ENCODE results near the gene ATXN1. TPM values are rescaled to one million over a fixed set of nuclear protein-coding genes. Genes with fewer than 3 reads are reported as not detected.
A peak's percentile ranks its signal among the peaks of the same experiment; 100 is the strongest.

ATXN1 gene
- total and polyA plus RNA-seq, 2 experiments from 2014 or later: 4.8 to 9.1 TPM

DNA sequence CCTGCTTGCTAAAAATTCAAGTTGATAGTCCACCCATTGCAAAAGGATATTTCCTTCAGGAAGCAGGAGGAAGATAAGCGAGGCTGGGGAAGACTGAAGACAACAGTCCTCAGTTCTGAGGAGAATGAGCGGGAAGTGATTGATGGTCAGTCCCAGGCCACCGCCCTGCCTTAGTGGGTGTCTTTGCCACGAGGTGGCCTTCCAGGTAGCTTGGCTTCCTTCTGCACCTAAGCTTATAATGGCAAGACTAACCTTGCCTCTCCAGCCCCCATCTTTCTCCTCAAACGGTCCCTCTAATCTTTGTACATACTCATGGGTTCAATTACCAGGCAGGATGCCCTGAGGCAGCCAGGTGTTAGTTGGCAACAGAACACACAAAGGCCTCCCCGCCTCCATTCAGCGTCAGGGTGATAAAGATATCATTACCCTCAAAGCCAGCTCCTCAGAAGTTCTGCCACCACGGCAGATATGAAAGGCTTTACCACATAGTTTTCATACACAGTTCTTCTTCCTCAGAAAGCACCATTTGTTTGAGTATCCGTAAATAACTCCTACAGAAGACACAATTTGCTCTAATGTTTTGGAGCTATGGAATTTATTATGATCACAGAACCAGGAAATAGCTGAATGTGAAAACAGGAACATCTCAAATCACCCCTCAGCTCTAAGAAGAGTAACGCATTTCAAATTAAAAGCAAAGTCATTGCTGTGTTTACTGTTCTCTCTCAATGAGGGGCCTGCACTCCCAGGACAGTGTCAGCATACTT, 249.4 kb downstream of the ATXN1 start:
- Mint-ChIP-seq H3K4me1 (peaks cover 25% of the 10 kb centered on the region), H3K4me3 (no peak overlapping the region), H3K27me3 (ENCODE audit: insufficient read depth, low read depth, poor library complexity) (peaks cover 3% of the 10 kb centered on the region), H3K36me3 (ENCODE audit: low read depth) (no peaks in the 10 kb centered on the region), H3K27ac (no peak overlapping the region), H3K9me3 (no peaks in the 10 kb centered on the region)
- H3K4me3 ChIP-seq: no peak overlapping the region
- TF ChIP-seq EZH2 (IDR thresholded peaks at IDR 0.05; ENCODE audit: low read depth, unreplicated experiment) (no peak), ZNF331 (CRISPR knock-in tag; IDR thresholded peaks at IDR 0.05; ENCODE audit: low read depth) (no peak), ZNF114 (CRISPR knock-in tag; IDR thresholded peaks at IDR 0.05) (no peak), STAT1 (IDR thresholded peaks at IDR 0.05; ENCODE audit: unreplicated experiment) (no peak), CREB1 (CRISPR knock-in tag; IDR thresholded peaks at IDR 0.05; ENCODE audit: low read depth) (no peak), JUNB (IDR thresholded peaks at IDR 0.05; ENCODE audit: unreplicated experiment) (no peak), POLR2AphosphoS5 (IDR thresholded peaks at IDR 0.05; ENCODE audit: low read depth) (no peak), EZH2phosphoT487 (IDR thresholded peaks at IDR 0.05; ENCODE audit: unreplicated experiment) (no peak)
- TF ChIP-seq, protein P1, sequence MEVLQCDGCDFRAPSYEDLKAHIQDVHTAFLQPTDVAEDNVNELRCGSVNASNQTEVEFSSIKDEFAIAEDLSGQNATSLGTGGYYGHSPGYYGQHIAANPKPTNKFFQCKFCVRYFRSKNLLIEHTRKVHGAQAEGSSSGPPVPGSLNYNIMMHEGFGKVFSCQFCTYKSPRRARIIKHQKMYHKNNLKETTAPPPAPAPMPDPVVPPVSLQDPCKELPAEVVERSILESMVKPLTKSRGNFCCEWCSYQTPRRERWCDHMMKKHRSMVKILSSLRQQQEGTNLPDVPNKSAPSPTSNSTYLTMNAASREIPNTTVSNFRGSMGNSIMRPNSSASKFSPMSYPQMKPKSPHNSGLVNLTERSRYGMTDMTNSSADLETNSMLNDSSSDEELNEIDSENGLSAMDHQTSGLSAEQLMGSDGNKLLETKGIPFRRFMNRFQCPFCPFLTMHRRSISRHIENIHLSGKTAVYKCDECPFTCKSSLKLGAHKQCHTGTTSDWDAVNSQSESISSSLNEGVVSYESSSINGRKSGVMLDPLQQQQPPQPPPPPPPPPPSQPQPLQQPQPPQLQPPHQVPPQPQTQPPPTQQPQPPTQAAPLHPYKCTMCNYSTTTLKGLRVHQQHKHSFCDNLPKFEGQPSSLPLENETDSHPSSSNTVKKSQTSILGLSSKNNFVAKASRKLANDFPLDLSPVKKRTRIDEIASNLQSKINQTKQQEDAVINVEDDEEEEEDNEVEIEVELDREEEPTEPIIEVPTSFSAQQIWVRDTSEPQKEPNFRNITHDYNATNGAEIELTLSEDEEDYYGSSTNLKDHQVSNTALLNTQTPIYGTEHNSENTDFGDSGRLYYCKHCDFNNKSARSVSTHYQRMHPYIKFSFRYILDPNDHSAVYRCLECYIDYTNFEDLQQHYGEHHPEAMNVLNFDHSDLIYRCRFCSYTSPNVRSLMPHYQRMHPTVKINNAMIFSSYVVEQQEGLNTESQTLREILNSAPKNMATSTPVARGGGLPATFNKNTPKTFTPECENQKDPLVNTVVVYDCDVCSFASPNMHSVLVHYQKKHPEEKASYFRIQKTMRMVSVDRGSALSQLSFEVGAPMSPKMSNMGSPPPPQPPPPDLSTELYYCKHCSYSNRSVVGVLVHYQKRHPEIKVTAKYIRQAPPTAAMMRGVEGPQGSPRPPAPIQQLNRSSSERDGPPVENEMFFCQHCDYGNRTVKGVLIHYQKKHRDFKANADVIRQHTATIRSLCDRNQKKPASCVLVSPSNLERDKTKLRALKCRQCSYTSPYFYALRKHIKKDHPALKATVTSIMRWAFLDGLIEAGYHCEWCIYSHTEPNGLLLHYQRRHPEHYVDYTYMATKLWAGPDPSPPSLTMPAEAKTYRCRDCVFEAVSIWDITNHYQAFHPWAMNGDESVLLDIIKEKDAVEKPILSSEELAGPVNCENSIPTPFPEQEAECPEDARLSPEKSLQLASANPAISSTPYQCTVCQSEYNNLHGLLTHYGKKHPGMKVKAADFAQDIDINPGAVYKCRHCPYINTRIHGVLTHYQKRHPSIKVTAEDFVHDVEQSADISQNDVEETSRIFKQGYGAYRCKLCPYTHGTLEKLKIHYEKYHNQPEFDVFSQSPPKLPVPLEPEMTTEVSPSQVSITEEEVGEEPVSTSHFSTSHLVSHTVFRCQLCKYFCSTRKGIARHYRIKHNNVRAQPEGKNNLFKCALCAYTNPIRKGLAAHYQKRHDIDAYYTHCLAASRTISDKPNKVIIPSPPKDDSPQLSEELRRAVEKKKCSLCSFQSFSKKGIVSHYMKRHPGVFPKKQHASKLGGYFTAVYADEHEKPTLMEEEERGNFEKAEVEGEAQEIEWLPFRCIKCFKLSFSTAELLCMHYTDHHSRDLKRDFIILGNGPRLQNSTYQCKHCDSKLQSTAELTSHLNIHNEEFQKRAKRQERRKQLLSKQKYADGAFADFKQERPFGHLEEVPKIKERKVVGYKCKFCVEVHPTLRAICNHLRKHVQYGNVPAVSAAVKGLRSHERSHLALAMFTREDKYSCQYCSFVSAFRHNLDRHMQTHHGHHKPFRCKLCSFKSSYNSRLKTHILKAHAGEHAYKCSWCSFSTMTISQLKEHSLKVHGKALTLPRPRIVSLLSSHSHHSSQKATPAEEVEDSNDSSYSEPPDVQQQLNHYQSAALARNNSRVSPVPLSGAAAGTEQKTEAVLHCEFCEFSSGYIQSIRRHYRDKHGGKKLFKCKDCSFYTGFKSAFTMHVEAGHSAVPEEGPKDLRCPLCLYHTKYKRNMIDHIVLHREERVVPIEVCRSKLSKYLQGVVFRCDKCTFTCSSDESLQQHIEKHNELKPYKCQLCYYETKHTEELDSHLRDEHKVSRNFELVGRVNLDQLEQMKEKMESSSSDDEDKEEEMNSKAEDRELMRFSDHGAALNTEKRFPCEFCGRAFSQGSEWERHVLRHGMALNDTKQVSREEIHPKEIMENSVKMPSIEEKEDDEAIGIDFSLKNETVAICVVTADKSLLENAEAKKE (CRISPR knock-in tag; IDR thresholded peaks at IDR 0.05): no peak
- TF ChIP-seq, protein P2, sequence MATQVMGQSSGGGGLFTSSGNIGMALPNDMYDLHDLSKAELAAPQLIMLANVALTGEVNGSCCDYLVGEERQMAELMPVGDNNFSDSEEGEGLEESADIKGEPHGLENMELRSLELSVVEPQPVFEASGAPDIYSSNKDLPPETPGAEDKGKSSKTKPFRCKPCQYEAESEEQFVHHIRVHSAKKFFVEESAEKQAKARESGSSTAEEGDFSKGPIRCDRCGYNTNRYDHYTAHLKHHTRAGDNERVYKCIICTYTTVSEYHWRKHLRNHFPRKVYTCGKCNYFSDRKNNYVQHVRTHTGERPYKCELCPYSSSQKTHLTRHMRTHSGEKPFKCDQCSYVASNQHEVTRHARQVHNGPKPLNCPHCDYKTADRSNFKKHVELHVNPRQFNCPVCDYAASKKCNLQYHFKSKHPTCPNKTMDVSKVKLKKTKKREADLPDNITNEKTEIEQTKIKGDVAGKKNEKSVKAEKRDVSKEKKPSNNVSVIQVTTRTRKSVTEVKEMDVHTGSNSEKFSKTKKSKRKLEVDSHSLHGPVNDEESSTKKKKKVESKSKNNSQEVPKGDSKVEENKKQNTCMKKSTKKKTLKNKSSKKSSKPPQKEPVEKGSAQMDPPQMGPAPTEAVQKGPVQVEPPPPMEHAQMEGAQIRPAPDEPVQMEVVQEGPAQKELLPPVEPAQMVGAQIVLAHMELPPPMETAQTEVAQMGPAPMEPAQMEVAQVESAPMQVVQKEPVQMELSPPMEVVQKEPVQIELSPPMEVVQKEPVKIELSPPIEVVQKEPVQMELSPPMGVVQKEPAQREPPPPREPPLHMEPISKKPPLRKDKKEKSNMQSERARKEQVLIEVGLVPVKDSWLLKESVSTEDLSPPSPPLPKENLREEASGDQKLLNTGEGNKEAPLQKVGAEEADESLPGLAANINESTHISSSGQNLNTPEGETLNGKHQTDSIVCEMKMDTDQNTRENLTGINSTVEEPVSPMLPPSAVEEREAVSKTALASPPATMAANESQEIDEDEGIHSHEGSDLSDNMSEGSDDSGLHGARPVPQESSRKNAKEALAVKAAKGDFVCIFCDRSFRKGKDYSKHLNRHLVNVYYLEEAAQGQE (IDR thresholded peaks at IDR 0.05; ENCODE audit: unreplicated experiment): no peak
- TF ChIP-seq, protein P3, sequence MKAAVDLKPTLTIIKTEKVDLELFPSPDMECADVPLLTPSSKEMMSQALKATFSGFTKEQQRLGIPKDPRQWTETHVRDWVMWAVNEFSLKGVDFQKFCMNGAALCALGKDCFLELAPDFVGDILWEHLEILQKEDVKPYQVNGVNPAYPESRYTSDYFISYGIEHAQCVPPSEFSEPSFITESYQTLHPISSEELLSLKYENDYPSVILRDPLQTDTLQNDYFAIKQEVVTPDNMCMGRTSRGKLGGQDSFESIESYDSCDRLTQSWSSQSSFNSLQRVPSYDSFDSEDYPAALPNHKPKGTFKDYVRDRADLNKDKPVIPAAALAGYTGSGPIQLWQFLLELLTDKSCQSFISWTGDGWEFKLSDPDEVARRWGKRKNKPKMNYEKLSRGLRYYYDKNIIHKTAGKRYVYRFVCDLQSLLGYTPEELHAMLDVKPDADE (IDR thresholded peaks at IDR 0.05): no peak
- TF ChIP-seq, protein P4, sequence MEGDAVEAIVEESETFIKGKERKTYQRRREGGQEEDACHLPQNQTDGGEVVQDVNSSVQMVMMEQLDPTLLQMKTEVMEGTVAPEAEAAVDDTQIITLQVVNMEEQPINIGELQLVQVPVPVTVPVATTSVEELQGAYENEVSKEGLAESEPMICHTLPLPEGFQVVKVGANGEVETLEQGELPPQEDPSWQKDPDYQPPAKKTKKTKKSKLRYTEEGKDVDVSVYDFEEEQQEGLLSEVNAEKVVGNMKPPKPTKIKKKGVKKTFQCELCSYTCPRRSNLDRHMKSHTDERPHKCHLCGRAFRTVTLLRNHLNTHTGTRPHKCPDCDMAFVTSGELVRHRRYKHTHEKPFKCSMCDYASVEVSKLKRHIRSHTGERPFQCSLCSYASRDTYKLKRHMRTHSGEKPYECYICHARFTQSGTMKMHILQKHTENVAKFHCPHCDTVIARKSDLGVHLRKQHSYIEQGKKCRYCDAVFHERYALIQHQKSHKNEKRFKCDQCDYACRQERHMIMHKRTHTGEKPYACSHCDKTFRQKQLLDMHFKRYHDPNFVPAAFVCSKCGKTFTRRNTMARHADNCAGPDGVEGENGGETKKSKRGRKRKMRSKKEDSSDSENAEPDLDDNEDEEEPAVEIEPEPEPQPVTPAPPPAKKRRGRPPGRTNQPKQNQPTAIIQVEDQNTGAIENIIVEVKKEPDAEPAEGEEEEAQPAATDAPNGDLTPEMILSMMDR (conservative IDR thresholded peaks at IDR 0.05; ENCODE audit: low read depth in 2 of 2): no peak
- no peaks in the 10 kb centered on the region for H3K27me3 ChIP-seq (ENCODE audit: insufficient read depth)
- no peaks in the 10 kb centered on the region for H3K79me2 ChIP-seq (replicated peaks; ENCODE audit: insufficient read depth)
- peaks cover 30% of the 10 kb centered on the region for H3K4me1 ChIP-seq (ENCODE audit: insufficient read depth)
- no peak for DNase-seq (ENCODE audit: low spot score)
- no peak overlapping the region for H3K27ac ChIP-seq (ENCODE audit: low read depth)
- no peak for ATAC-seq
- H2AFZ ChIP-seq: no peak overlapping the region
- no peaks in the 10 kb centered on the region for H3F3A ChIP-seq (replicated peaks; ENCODE audit: low read depth)
- no peaks in the 10 kb centered on the region for H4K20me1 ChIP-seq (replicated peaks; ENCODE audit: insufficient read depth)
- no peaks in the 10 kb centered on the region for H3K9me2 ChIP-seq (ENCODE audit: insufficient read depth)
- H3K4me2 ChIP-seq: peak overlapping the region; percentile 24; the same call in 1 of the 2 replicates
- H3K36me3 ChIP-seq (ENCODE audit: insufficient read depth): no peaks in the 10 kb centered on the region

All from GM23338 (cell line).